Heart right ventricle (tissue), 16 donors: ENCODE data around the gene PRR13. TPM values are rescaled to one million over a fixed set of nuclear protein-coding genes. Genes with fewer than 3 reads are reported as not detected.

Source experiments
- ATAC-seq, 8 donors: fragments of 200-7000 bp; cut with Tn5 transposase; one replicate each; pipeline ENCODE4 v1.9.1; 2020; ENCODE audit warnings: mild to moderate bottlenecking in 8 of 8, moderate library complexity in 8 of 8, moderate number of reproducible peaks in 1 of 8
- DNase-seq, 2 donors: peaks; one replicate each; pipeline ENCODE4 v3.0.0-alpha.2; 2020
- H3K27ac ChIP-seq, 10 donors: fragments of 200-600 bp; sonication (generic) in 2 of 10; one replicate each; pipeline versions ENCODE4 v1.5.0 to v1.8.0; 2020 to 2022; ENCODE audit warnings: mild to moderate bottlenecking in 3 of 10
- H3K27me3 ChIP-seq, 7 donors: fragments of 200-600 bp; one replicate each; pipeline ENCODE4 v1.8.0; 2021 to 2022; ENCODE audit warnings: mild to moderate bottlenecking in 2 of 7
- H3K36me3 ChIP-seq, 9 donors: fragments of 200-600 bp; sonication (generic) in 1 of 9; one replicate each; pipeline versions ENCODE4 v1.5.0 to v1.8.0; 2020 to 2022; ENCODE audit warnings: mild to moderate bottlenecking in 2 of 9
- H3K4me1 ChIP-seq, 9 donors: fragments of 200-600 bp; sonication (generic) in 1 of 9; one replicate each; pipeline versions ENCODE4 v1.5.0 to v1.8.0; 2020 to 2022; ENCODE audit warnings: mild to moderate bottlenecking in 4 of 9
- H3K4me3 ChIP-seq, 10 donors: fragments of 200-600 bp; sonication (generic) in 2 of 10; one replicate each; pipeline versions ENCODE4 v1.5.0 to v1.8.0; 2020 to 2022; ENCODE audit warnings: mild to moderate bottlenecking in 7 of 10, moderate library complexity in 2 of 10
- H3K9me3 ChIP-seq, 11 donors: fragments of 200-600 bp in 10 of 11; sonication (generic) in 2 of 11; one replicate each; pipeline versions ENCODE4 v1.5.0 to v1.8.0; 2013 to 2022; ENCODE audit warnings: mild to moderate bottlenecking in 2 of 11, control low read depth in 1 of 11, moderate library complexity in 1 of 11
- WGBS, 2 donors: extraction: QIAGEN DNeasy Blood & Tissue Kit; methylation state at CpG; one replicate each; pipeline ENCODE4 v1.1.7; 2013; ENCODE audit warnings: inconsistent platforms in 1 of 2; 5-methylcytosine and 5-hydroxymethylcytosine counted together
- intact Hi-C, 10 donors: fragments of 100-400 bp; cut with DNase I; formaldehyde crosslinking; loops; one replicate each; pipeline versions ENCODE4 v1.11.1 to v1.14.2; 2022
- polyA plus RNA-seq, 2 donors: library from polyadenylated mRNA; stranded (reverse); fragments of 200-250 nt; gene quantifications; one replicate each; pipeline ENCODE4 v1.2.3, GENCODE V29; 2013
- total RNA-seq, 10 donors: library from RNA; stranded (reverse); fragmentation: NEBNext Ultra II Directional in 3 of 10; extraction: Animal tissue kit (Norgen Biotek cat#: 25700) in 3 of 10; gene quantifications; one replicate each; pipeline versions ENCODE4 v1.2.1 to v1.2.4, GENCODE V29; 2021 to 2023
- TF ChIP-seq, protein P1 (sequence below), 9 donors: fragments of 200-600 bp; sonication (generic) in 2 of 9; IDR thresholded peaks; one replicate each; pipeline versions ENCODE4 v1.5.0 to v1.8.0; 2021 to 2022; ENCODE audit warnings: antibody characterized with exemption in 9 of 9, mild to moderate bottlenecking in 5 of 9, moderate library complexity in 1 of 9
- donor health status: Arrhythmogenic right ventricular cardiomyopathy.
- donor health status: ischemic (EF 13 %, LVEDD 7.1; RV severe dilation, severe dysfunction).
- donor health status: healthy with polysubstance abuse.
- donor health status: DM: no; HTN: yes; CAD: no.
- donor health status: DM: no; HTN: no; CAD: no.
- donor health status: ischemic (EF 25% LVEDD 6.9; RV normal size, moderate dysfunction).
- donor health status: ischemic (EF 25% LVEDD 5.7; RV mildly dilated, moderate dysfunction).
- donor health status: healthy.
- donor health status: DM: yes; HTN: yes; CAD: no.
- donor health status: Ischemic cardiomyopathy.
- donor health status: ischemic (EF 35%, LVEDD 5.7; RV mildly dilated, moderate dysfunction).
- donor health status: nonischemic (EF 11% LVEDD 7.7; RV severe dilation, severe dysfunction).
- donor health status: DM: yes; HTN: yes; CAD: no.
- donor health status: PGD.
- donor health status: ischemic (EF 29% LVEDD 5.4; RV normal size, mild dysfunction).
- donor health status: nonischemic (EF 23%, LVEDD 6.1; RV moderate dilation, normal function).

The PRR13 gene
- total and polyA plus RNA-seq, 12 donors: 28.6 to 122 (median 55.4) TPM

DNA sequence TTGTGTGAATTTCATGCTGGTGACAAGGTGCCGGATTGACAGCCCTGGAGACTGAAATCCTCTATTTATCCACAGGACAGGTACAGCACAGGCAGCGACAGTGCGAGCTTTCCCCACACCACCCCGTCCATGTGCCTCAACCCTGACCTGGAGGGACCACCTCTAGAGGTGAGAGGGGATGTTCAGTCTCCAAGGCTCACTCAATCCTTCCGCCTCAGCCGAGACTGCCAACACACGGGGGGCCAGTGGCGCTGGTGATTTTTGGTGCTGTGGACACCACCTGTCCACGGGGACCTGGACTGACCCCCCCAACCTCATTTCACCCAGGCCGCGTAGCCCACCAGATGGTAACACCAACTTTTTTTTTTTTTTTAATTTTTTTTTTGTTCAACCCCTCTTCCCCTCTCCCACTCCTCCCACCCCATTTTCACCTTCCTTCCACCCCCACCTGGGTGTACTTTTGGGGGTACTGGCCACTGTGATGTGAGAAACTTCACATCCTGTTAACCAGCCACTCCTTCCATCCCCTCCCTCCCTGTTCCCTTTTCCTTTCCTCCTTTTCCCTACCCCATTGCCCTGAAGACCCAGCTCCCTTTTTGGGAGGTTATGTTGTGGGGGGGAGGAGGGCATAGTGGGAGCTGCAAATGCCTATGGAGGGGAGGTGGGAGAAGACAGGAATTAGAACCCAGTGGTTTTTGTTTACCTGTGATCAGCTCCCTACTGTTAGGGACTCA lies 23.3 kb downstream of the PRR13 start:
- DNase-seq (no peak), ATAC-seq (no peak)
- WGBS, 2 donors: 84 to 87% methylated on average over 11 of the region's 11 CpGs
- TF ChIP-seq, protein P1, sequence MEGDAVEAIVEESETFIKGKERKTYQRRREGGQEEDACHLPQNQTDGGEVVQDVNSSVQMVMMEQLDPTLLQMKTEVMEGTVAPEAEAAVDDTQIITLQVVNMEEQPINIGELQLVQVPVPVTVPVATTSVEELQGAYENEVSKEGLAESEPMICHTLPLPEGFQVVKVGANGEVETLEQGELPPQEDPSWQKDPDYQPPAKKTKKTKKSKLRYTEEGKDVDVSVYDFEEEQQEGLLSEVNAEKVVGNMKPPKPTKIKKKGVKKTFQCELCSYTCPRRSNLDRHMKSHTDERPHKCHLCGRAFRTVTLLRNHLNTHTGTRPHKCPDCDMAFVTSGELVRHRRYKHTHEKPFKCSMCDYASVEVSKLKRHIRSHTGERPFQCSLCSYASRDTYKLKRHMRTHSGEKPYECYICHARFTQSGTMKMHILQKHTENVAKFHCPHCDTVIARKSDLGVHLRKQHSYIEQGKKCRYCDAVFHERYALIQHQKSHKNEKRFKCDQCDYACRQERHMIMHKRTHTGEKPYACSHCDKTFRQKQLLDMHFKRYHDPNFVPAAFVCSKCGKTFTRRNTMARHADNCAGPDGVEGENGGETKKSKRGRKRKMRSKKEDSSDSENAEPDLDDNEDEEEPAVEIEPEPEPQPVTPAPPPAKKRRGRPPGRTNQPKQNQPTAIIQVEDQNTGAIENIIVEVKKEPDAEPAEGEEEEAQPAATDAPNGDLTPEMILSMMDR (IDR thresholded peaks at IDR 0.05): no peak
- H3K27ac ChIP-seq: peak overlapping the region in 7 of 10 donors; percentile 17 to 57 (median 41)
- no peaks in the 10 kb centered on the region for H3K9me3 ChIP-seq
- no peak overlapping the region for H3K4me3 ChIP-seq
- intact Hi-C loops: no loop called here
- H3K36me3 ChIP-seq: peaks cover 22 to 100% (median 100%) of the 10 kb centered on the region in 9 donors
- H3K27me3 ChIP-seq: no peaks in the 10 kb centered on the region
- H3K4me1 ChIP-seq: peaks cover 6 to 94% (median 68%) of the 10 kb centered on the region in 9 donors

DNA sequence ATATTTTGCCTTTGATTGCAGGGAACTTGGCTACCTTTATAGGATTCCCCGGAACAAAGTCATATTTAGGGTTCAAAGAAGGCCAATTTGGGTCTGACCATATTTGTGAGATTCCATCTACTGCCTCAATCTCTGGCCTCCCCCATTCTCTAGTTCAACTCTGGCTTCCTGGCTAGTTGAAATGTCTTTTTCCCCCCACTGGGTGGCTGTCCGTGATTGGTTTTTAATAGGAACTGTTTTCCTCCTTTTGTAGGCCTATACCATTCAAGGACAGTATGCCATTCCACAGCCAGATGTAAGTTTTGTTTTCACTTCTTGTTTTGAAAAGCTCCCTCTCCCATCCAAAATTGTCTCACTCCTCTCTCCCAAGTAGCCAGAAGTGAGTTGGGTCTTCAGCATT lies 24.1 kb downstream of the PRR13 start:
- no peak for ATAC-seq

DNA sequence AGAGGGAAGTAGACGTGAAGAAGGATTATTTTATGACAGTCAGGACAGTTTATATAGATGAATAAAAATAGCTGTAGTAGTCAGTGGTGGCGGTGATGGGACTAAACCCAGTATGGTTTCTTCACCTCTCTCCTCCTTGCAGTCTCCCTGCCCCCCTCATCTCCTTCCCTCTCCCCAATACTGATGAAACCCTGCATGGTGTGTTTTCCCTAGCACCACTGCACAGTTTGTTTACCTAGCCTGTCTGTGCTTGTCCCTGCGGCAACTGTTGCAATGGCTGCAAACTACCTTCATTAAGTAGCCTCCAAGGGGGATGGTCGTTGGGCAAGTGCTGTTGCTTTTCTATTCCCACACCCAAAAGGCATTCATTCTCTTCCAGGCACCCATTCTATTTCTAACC lies 25.1 kb downstream of the PRR13 start:
- Histone ChIP-seq H3K27me3 (no peaks in the 10 kb centered on the region), H3K4me1 (peaks cover 4 to 92% (median 60%) of the 10 kb centered on the region in 9 donors), H3K9me3 (no peaks in the 10 kb centered on the region), H3K27ac (peak overlapping the region in 3 of 10 donors; percentile 26 to 57 (median 50)), H3K4me3 (no peak overlapping the region), H3K36me3 (peaks cover 11 to 100% (median 100%) of the 10 kb centered on the region in 9 donors)
- 57 to 64% methylated on average over 4 of the region's 4 CpGs for WGBS, 2 donors
- intact Hi-C loops: no loop called here
- TF ChIP-seq, protein P1 (IDR thresholded peaks at IDR 0.05): no peak
- ATAC-seq: peak in 3 of 8 donors; percentile 13 to 14 (median 14)
- no peak for DNase-seq

More for the DNA sequence above, 24.1 kb downstream of the PRR13 start:
- intact Hi-C loops: no loop called here
- Histone ChIP-seq H3K4me1 (peaks cover 6 to 94% (median 61%) of the 10 kb centered on the region in 9 donors), H3K27ac (peak overlapping the region in 8 of 10 donors; percentile 3 to 57 (median 26)), H3K9me3 (no peaks in the 10 kb centered on the region), H3K36me3 (peaks cover 16 to 100% (median 100%) of the 10 kb centered on the region in 9 donors), H3K27me3 (no peaks in the 10 kb centered on the region), H3K4me3 (no peak overlapping the region)
- TF ChIP-seq, protein P1 (IDR thresholded peaks at IDR 0.05): peak in 1 of 9 donors; percentile 12
- DNase-seq: no peak
- whole genome bisulfite sequencing, 2 donors: 49 to 54% methylated on average over 2 of the region's 2 CpGs

DNA sequence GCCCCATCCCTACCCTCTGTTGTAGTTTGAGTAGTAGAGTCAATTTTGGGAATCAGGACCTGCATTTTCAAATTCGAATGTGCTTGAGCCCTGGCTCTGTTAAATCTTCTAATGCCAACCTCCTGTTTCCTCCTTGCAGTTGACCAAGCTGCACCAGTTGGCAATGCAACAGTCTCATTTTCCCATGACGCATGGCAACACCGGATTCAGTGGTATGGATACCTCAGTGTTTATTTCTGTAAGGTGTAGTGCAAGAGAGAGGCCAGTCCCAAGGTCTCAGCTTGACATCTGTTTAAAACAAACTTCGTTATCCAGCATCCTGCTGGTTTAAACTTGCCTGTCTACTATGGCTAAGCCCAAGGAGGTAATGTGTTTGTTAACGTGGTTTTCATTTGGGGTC lies 25.5 kb downstream of the PRR13 start:
- H3K27me3 ChIP-seq: no peaks in the 10 kb centered on the region
- intact Hi-C loops: no loop called here
- WGBS, 2 donors: 59 to 61% methylated on average over 5 of the region's 5 CpGs
- H3K4me1 ChIP-seq: peaks cover 3 to 92% (median 58%) of the 10 kb centered on the region in 9 donors
- peak overlapping the region in 2 of 10 donors; percentile 50 to 57 for H3K27ac ChIP-seq
- H3K36me3 ChIP-seq: peaks cover 10 to 100% (median 98%) of the 10 kb centered on the region in 9 donors
- ATAC-seq (peak in 1 of 8 donors; percentile 37), DNase-seq (no peak)
- no peak overlapping the region for H3K4me3 ChIP-seq
- H3K9me3 ChIP-seq: no peaks in the 10 kb centered on the region
- TF ChIP-seq, protein P1 (IDR thresholded peaks at IDR 0.05): no peak
